CD8-positive, alpha-beta memory T cell (primary cell): Measurements from ENCODE around the gene IFFO2. TPM values are rescaled to one million over a fixed set of nuclear protein-coding genes. Genes with fewer than 3 reads are reported as not detected.
A peak's percentile ranks its signal among the peaks of the same experiment; 100 is the strongest.
"Not testable (repeated sequence)": the region's sequence is repeated elsewhere in the genome, so short reads cannot be mapped to it uniquely, and the experiment has no call there.

ENCODE experiments used
- CTCF ChIA-PET: fragments of 350-600 bp; sonication (Branson Sonifier 250); formaldehyde crosslinking; loops from one replicate; lab custom pipeline; 2021; ENCODE audit warnings: antibody characterized with exemption; lab: Charles Lee
- POLR2A ChIA-PET: fragments of 350-600 bp; sonication (Branson Sonifier 250); formaldehyde crosslinking; loops from one replicate; lab custom pipeline; 2021; ENCODE audit warnings: antibody characterized with exemption; lab: Charles Lee
- DNase-seq, 5 donors: peaks; one replicate each; pipeline versions ENCODE4 v3.0.0 to v3.0.0-alpha.2; 2020 to 2022; ENCODE audit warnings: mixed read lengths in 1 of 5
- H3K27ac ChIP-seq: one replicate; pipeline ENCODE4 v1.7.0; 2013; ENCODE audit warnings: low read depth, mild to moderate bottlenecking, low read length, moderate library complexity
- H3K27me3 ChIP-seq: 2 replicates; pipeline ENCODE4 v1.7.0; 2013; ENCODE audit warnings: low read length, mild to moderate bottlenecking; ENCODE audit not compliant: insufficient read depth, poor library complexity, severe bottlenecking
- H3K36me3 ChIP-seq: 2 replicates; pipeline ENCODE4 v1.7.0; 2013; ENCODE audit warnings: mild to moderate bottlenecking, low read length, moderate library complexity; ENCODE audit not compliant: insufficient read depth
- H3K4me1 ChIP-seq: 2 replicates; pipeline ENCODE4 v1.7.0; 2013; ENCODE audit warnings: mild to moderate bottlenecking, low read length, moderate library complexity; ENCODE audit not compliant: insufficient read depth
- H3K4me3 ChIP-seq: 2 replicates; pipeline ENCODE4 v1.7.0; 2013; ENCODE audit warnings: mild to moderate bottlenecking, low read length
- H3K9me3 ChIP-seq: 2 replicates; pipeline ENCODE4 v1.7.0; 2013; ENCODE audit warnings: mild to moderate bottlenecking, low read length
- H3K27ac Mint-ChIP-seq, 8 donors: one replicate each; pipeline ENCODE4 v1.8.0; 2020 to 2021; ENCODE audit warnings: mixed read lengths in 8 of 8, mild to moderate bottlenecking in 6 of 8, inconsistent platforms in 3 of 8, moderate library complexity in 3 of 8
- H3K27me3 Mint-ChIP-seq, 2 donors: one replicate each; pipeline ENCODE4 v1.8.0; 2020 to 2021; ENCODE audit warnings: mixed read lengths in 2 of 2, mild to moderate bottlenecking in 1 of 2, moderate library complexity in 1 of 2
- H3K36me3 Mint-ChIP-seq, 3 donors: one replicate each; pipeline ENCODE4 v1.8.0; 2020 to 2021; ENCODE audit warnings: mixed read lengths in 3 of 3, inconsistent platforms in 1 of 3, mild to moderate bottlenecking in 1 of 3
- H3K4me1 Mint-ChIP-seq, 3 donors: one replicate each; pipeline ENCODE4 v1.8.0; 2020 to 2021; ENCODE audit warnings: mixed read lengths in 3 of 3, inconsistent platforms in 1 of 3, mild to moderate bottlenecking in 1 of 3
- H3K4me3 Mint-ChIP-seq, 7 donors: one replicate each; pipeline ENCODE4 v1.8.0; 2020 to 2021; ENCODE audit warnings: mixed read lengths in 7 of 7, mild to moderate bottlenecking in 6 of 7, moderate library complexity in 4 of 7, inconsistent platforms in 2 of 7
- H3K9me3 Mint-ChIP-seq, 5 donors: one replicate each; pipeline ENCODE4 v1.8.0; 2020 to 2022; ENCODE audit warnings: mixed read lengths in 5 of 5, mild to moderate bottlenecking in 3 of 5, moderate library complexity in 2 of 5, inconsistent platforms in 1 of 5
- polyA plus RNA-seq: library from polyadenylated mRNA; unstranded; fragments of 300-500 nt; fragmentation: Illumina TruSeq; gene quantifications from one replicate; pipeline ENCODE4 v1.2.3, GENCODE V29; 2021
- total RNA-seq, 2 experiments: library from RNA; stranded (reverse); gene quantifications; one replicate each; pipeline ENCODE4 v1.2.3, GENCODE V29; 2021

The IFFO2 gene
- total and polyA plus RNA-seq, 3 experiments from 2014 or later, result 3.2 to 37.7 (median 33.1) TPM

- Mint-ChIP-seq H3K4me3 (no peak overlapping the region), H3K27me3 (no peaks in the 10 kb centered on the region), H3K4me1 (no peaks in the 10 kb centered on the region), H3K27ac (no peak overlapping the region), H3K9me3 (no peaks in the 10 kb centered on the region), H3K36me3 (no peaks in the 10 kb centered on the region)
- H3K27ac ChIP-seq, result no peak overlapping the region
- DNase-seq, result no peak
- H3K4me1 ChIP-seq, result peaks cover 7% of the 10 kb centered on the region
- POLR2A ChIA-PET, result no interaction called here
- CTCF ChIA-PET, result interaction anchor here (1.0 to 1.2 kb wide), 2 partner anchors 64 to 190 kb away, joined by 3 read pairs; no protein-coding TSS in a partner anchor
- no peaks in the 10 kb centered on the region for H3K27me3 ChIP-seq
- no peaks in the 10 kb centered on the region for H3K9me3 ChIP-seq
- no peaks in the 10 kb centered on the region for H3K36me3 ChIP-seq
- H3K4me3 ChIP-seq, result no peak overlapping the region
Observed at GRCh38 chr1:18895317-18895716, 61.2 kb downstream of the IFFO2 start.

DNA sequence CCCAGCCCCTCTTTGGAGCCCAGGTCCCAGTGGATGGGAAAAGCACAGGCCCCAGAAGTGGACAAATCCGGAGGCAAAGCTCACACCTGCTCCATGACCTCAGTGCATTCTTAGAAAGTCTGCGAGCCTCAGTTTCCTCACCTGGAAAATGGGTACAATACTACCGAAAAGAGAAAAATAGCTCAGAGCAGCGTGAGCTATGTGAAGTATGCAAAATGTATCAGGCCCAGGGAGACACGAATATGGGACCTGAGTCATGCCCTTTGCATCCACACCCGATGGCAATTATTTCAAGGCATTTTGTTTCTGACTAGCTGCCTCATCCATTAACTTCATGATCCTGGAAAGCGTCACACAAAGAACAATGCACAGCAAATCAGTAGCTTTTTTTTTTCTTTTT, 63.4 kb downstream of the IFFO2 start:
- no peaks in the 10 kb centered on the region for H3K9me3 Mint-ChIP-seq
- H3K36me3 Mint-ChIP-seq, result no peaks in the 10 kb centered on the region
- H3K27ac ChIP-seq, result no peak overlapping the region
- no peaks in the 10 kb centered on the region for H3K27me3 Mint-ChIP-seq
- ChIA-PET CTCF (interaction anchor here (1.0 to 1.3 kb wide), 3 partner anchors 9 to 79 kb away, joined by 3 read pairs; no protein-coding TSS in a partner anchor), POLR2A (no interaction called here)
- no peaks in the 10 kb centered on the region for H3K4me1 ChIP-seq
- no peaks in the 10 kb centered on the region for H3K4me1 Mint-ChIP-seq
- H3K27me3 ChIP-seq, result no peaks in the 10 kb centered on the region
- H3K36me3 ChIP-seq, result no peaks in the 10 kb centered on the region
- no peak for DNase-seq
- no peaks in the 10 kb centered on the region for H3K9me3 ChIP-seq
- no peak overlapping the region for H3K4me3 ChIP-seq
- no peak overlapping the region for H3K4me3 Mint-ChIP-seq
- H3K27ac Mint-ChIP-seq, result no peak overlapping the region

GRCh38 chr1:18891858-18892257, 64.6 kb downstream of the IFFO2 start:
- H3K36me3 Mint-ChIP-seq, H3K27ac ChIP-seq, POLR2A ChIA-PET, H3K4me3 Mint-ChIP-seq, H3K36me3 ChIP-seq, H3K4me1 Mint-ChIP-seq, H3K9me3 ChIP-seq, H3K9me3 Mint-ChIP-seq, H3K4me3 ChIP-seq, H3K27me3 ChIP-seq, H3K27me3 Mint-ChIP-seq, DNase-seq, H3K4me1 ChIP-seq: not testable (repeated sequence)
- CTCF ChIA-PET, result interaction anchor here (1.0 kb wide), 1 partner anchor 7 kb away, joined by 3 read pairs; no protein-coding TSS in a partner anchor
- peak overlapping the region in 1 of 8 donors; percentile 43 for H3K27ac Mint-ChIP-seq

DNA sequence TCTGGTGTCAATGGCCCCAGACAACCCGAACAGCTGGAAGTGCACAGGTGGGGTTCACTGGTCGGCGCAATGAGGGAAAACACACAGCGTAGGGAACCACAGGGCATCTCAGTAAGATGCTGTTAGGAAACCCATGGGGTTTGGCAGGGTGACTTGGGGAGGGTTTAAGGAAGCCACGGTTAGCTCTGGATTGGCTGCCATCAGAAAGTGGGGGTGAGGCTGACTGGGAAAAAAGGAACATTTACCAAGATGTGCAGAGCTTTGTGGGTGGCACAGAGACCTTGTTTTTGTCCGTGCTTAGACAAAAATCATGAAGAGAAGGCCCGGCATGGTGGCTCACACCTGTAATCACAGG, 65.1 kb downstream of the IFFO2 start:
- ChIA-PET CTCF (interaction anchor here (1.0 kb wide), 2 partner anchors 11 to 22 kb away, joined by 4 to 5 read pairs; partner anchors contain the start of gene ALDH4A1), POLR2A (no interaction called here)
- no peaks in the 10 kb centered on the region for H3K27me3 ChIP-seq
- Mint-ChIP-seq H3K9me3 (no peaks in the 10 kb centered on the region), H3K4me3 (no peak overlapping the region), H3K27ac (no peak overlapping the region), H3K27me3 (no peaks in the 10 kb centered on the region), H3K36me3 (no peaks in the 10 kb centered on the region), H3K4me1 (no peaks in the 10 kb centered on the region)
- H3K4me3 ChIP-seq, result no peak overlapping the region
- no peaks in the 10 kb centered on the region for H3K9me3 ChIP-seq
- H3K27ac ChIP-seq, result no peak overlapping the region
- no peaks in the 10 kb centered on the region for H3K4me1 ChIP-seq
- DNase-seq, result no peak
- no peaks in the 10 kb centered on the region for H3K36me3 ChIP-seq

DNA sequence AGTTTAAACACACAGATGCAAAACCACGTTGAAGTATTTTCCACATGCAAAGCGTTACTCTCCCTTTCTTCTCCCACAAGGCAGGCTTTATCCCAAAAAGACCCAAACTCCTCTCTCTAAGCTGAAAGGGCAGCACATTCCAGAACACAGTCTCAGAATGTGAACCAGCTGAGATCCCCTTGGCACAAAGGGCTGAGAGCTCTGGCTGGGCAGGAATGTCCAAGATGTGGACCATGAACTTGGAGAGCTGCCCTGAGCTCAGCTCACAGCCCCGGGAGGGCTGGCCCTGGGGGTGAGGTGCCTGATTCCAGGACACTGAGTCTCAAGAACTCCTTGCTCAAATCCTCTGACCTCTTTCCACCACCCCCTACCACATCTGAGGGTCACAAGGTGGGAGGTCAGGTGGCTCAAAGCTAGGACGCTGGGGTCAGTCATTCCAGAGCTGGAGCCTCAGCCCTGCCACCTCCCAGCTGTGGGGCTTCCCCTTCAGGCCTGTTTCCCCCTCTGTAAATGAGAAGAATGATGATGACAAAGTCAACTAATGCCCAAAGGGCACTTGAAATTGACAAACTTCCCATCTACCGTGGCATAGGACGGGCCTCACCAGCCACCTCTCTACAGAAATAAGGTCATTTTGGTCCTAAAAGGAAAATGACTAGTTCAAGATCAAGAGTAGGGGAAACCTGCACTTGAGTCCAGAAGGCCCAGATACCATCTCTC, 65.6 kb downstream of the IFFO2 start:
- CTCF ChIA-PET, result interaction anchor here (1.0 kb wide), 2 partner anchors 12 to 22 kb away, joined by 4 to 5 read pairs; partner anchors contain the start of gene ALDH4A1
- Histone ChIP-seq H3K4me3 (no peak overlapping the region), H3K27ac (no peak overlapping the region), H3K27me3 (no peaks in the 10 kb centered on the region), H3K9me3 (no peaks in the 10 kb centered on the region), H3K4me1 (no peaks in the 10 kb centered on the region), H3K36me3 (no peaks in the 10 kb centered on the region)
- Mint-ChIP-seq H3K36me3 (no peaks in the 10 kb centered on the region), H3K27me3 (no peaks in the 10 kb centered on the region), H3K9me3 (no peaks in the 10 kb centered on the region), H3K27ac (no peak overlapping the region), H3K4me3 (no peak overlapping the region), H3K4me1 (no peaks in the 10 kb centered on the region)
- no peak for DNase-seq
- POLR2A ChIA-PET, result no interaction called here

GRCh38 chr1:18886003-18886335, 70.5 kb downstream of the IFFO2 start:
- Mint-ChIP-seq H3K27ac (peak overlapping the region in 1 of 8 donors; percentile 75), H3K4me1 (no peaks in the 10 kb centered on the region), H3K36me3 (no peaks in the 10 kb centered on the region), H3K4me3 (no peak overlapping the region), H3K9me3 (no peaks in the 10 kb centered on the region), H3K27me3 (no peaks in the 10 kb centered on the region)
- POLR2A ChIA-PET, result no interaction called here
- Histone ChIP-seq H3K36me3 (no peaks in the 10 kb centered on the region), H3K4me3 (no peak overlapping the region), H3K9me3 (no peaks in the 10 kb centered on the region), H3K27me3 (no peaks in the 10 kb centered on the region), H3K4me1 (no peaks in the 10 kb centered on the region), H3K27ac (no peak overlapping the region)
- CTCF ChIA-PET, result interaction anchor here (2.4 to 3.4 kb wide), 2 partner anchors 11 to 87 kb away, joined by 16 to 25 read pairs; no protein-coding TSS in a partner anchor
- DNase-seq, result no peak

DNA sequence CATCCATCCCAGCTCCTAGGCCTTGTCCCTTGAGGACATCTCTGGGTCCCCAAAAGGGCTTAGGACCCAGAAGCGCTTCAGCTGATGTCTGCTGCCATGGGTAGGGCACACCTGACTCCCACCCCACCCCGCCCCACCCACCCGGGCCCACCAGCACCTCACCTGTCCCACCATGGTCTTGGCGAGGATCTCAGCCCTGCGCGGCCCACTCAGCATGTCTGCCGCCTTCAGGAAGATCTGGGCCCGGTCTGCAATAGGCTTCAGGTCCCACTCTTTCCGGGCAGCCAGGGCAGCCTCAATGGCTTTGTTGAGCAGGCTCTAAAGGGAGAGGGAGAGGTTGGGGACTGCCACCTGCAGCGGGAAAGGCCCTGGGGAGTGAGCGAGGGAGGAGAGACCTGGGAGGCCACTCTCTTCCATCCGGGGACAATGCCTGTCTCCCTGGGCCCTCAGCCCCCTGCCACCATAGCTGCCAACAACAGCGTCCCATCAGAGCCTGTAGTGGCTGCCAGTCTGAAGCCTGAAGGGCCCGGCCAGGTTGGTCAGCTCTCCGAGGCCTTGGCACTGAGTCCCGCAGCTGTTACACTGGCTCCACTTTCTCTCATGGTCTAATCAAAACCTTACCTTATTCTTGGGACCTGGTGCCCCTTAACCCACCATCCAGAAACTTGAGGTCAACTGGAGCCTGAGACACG, 71.0 kb downstream of the IFFO2 start:
- CTCF ChIA-PET, result interaction anchor here (1.2 to 3.4 kb wide), 5 partner anchors 11 to 228 kb away, joined by 3 to 25 read pairs (median 11); no protein-coding TSS in a partner anchor
- H3K4me1 Mint-ChIP-seq, result no peaks in the 10 kb centered on the region

GRCh38 chr1:18884727-18885126, 71.7 kb downstream of the IFFO2 start:
- POLR2A ChIA-PET, result no interaction called here
- Mint-ChIP-seq H3K9me3 (no peaks in the 10 kb centered on the region), H3K4me1 (no peaks in the 10 kb centered on the region), H3K27me3 (no peaks in the 10 kb centered on the region), H3K4me3 (no peak overlapping the region), H3K36me3 (no peaks in the 10 kb centered on the region), H3K27ac (no peak overlapping the region)
- DNase-seq, result no peak
- no peak overlapping the region for H3K4me3 ChIP-seq
- H3K27me3 ChIP-seq, result no peaks in the 10 kb centered on the region
- no peak overlapping the region for H3K27ac ChIP-seq
- H3K9me3 ChIP-seq, result no peaks in the 10 kb centered on the region
- no peaks in the 10 kb centered on the region for H3K4me1 ChIP-seq
- H3K36me3 ChIP-seq, result no peaks in the 10 kb centered on the region
- CTCF ChIA-PET, result interaction anchor here (0.7 to 3.4 kb wide), 22 partner anchors 8 to 249 kb away, joined by 3 to 25 read pairs (median 4); partner anchors contain the start of genes ALDH4A1 and IFFO2

More for the DNA sequence above, 71.0 kb downstream of the IFFO2 start:
- Histone ChIP-seq H3K27me3 (no peaks in the 10 kb centered on the region), H3K9me3 (no peaks in the 10 kb centered on the region), H3K27ac (no peak overlapping the region), H3K4me1 (no peaks in the 10 kb centered on the region), H3K36me3 (no peaks in the 10 kb centered on the region), H3K4me3 (no peak overlapping the region)
- no peak overlapping the region for H3K27ac Mint-ChIP-seq
- POLR2A ChIA-PET, result no interaction called here
- H3K36me3 Mint-ChIP-seq, result no peaks in the 10 kb centered on the region
- DNase-seq, result no peak
- H3K4me3 Mint-ChIP-seq, result no peak overlapping the region
- no peaks in the 10 kb centered on the region for H3K9me3 Mint-ChIP-seq
- H3K27me3 Mint-ChIP-seq, result no peaks in the 10 kb centered on the region
